Body of pancreas (tissue), 4 donors: ENCODE data around the gene PIGU. TPM values are rescaled to one million over a fixed set of nuclear protein-coding genes. Genes with fewer than 3 reads are reported as not detected.

Experiments
- ATAC-seq: fragments of 150-250 bp; one replicate; pipeline ENCODE4 v1.9.1; 2016
- DNase-seq, 4 donors: peaks; one replicate each; pipeline ENCODE4 v3.0.0-alpha.2; 2019
- H3K27ac ChIP-seq, 4 donors: fragments of 200-600 bp; sonication (generic); 1 replicate in 3 of 4; 2 replicates in 1 of 4; pipeline versions ENCODE4 v1.5.1 to v1.6.1; 2016 to 2019; ENCODE audit warnings: mild to moderate bottlenecking in 1 of 4, mixed read lengths in 1 of 4, moderate library complexity in 1 of 4
- H3K27me3 ChIP-seq, 2 donors: fragments of 200-600 bp; sonication (generic); one replicate each; pipeline ENCODE4 v1.6.0; 2016; ENCODE audit warnings: mild to moderate bottlenecking in 1 of 2
- H3K36me3 ChIP-seq, 2 donors: fragments of 200-600 bp; sonication (generic); replicated peaks in 1 of 2; 2 replicates each; pipeline ENCODE4 v1.5.1; 2016; ENCODE audit warnings: low read depth in 2 of 2; ENCODE audit not compliant: insufficient read depth in 1 of 2
- H3K4me1 ChIP-seq: fragments of 200-600 bp; sonication (generic); one replicate; pipeline ENCODE4 v1.6.0; 2016
- H3K4me3 ChIP-seq, 2 donors: fragments of 200-600 bp; sonication (generic); 1 replicate in 1 of 2; 2 replicates in 1 of 2; pipeline ENCODE4 v1.5.1; 2016 to 2019
- H3K9me3 ChIP-seq, 3 donors: fragments of 200-600 bp; sonication (generic); 1 replicate in 2 of 3; 2 replicates in 1 of 3; pipeline ENCODE4 v1.5.1; 2016
- CTCF ChIP-seq, 7 experiments: fragments of 450-650 bp in 4 of 7; fragments of 200-600 bp in 3 of 7; sonication (generic) in 3 of 7; IDR thresholded peaks; one replicate each; pipeline ENCODE4 v1.5.1; 2016 to 2019; ENCODE audit warnings: antibody characterized with exemption in 7 of 7
- POLR2A ChIP-seq, 3 donors: fragments of 450-650 bp; IDR thresholded peaks; one replicate each; pipeline ENCODE4 v1.6.1; 2016; ENCODE audit warnings: antibody characterized with exemption in 3 of 3, mild to moderate bottlenecking in 2 of 3
- WGBS, 2 donors: methylation state at CpG; one replicate each; pipeline ENCODE4 v1.1.5; 2017; 5-methylcytosine and 5-hydroxymethylcytosine counted together
- intact Hi-C: fragments of 100-400 bp; cut with DNase I; formaldehyde crosslinking; loops from one replicate; pipeline ENCODE4 v1.15.1; 2023
- total RNA-seq, 2 donors: library from RNA; depleted of rRNA; stranded (reverse); fragments of >200 nt; gene quantifications; one replicate each; pipeline ENCODE4 v1.1.0, GENCODE V29; 2016

The PIGU gene
- total RNA-seq, 2 donors from 2014 or later: 4.4 to 14.8 TPM

- TF ChIP-seq CTCF (IDR thresholded peaks at IDR 0.05): no peak
- no peak for TF ChIP-seq POLR2A (IDR thresholded peaks at IDR 0.05)
- DNase-seq: peak in 3 of 4 donors; percentile 25 to 37 (median 32)
- Histone ChIP-seq H3K36me3 (no peaks in the 10 kb centered on the region), H3K27me3 (no peaks in the 10 kb centered on the region), H3K9me3 (no peaks in the 10 kb centered on the region), H3K4me1 (peaks cover 14% of the 10 kb centered on the region), H3K4me3 (peak overlapping the region in 1 of 2 donors; percentile 53), H3K27ac (peak overlapping the region; percentile 84 to 93 (median 90))
- intact Hi-C loops: no loop called here
- 69 to 72% methylated on average over 21 to 42 of the region's 43 CpGs for WGBS, 2 donors
- peak; percentile 1 for ATAC-seq
These were observed 117.4 kb downstream of the PIGU start for GRCh38 chr20:34559311-34560140.

GRCh38 chr20:34558320-34559218, 118.3 kb downstream of the PIGU start, which contains the start of gene MAP1LC3A:
MAP1LC3A (plus strand) TSS chr20:34558718; CDS start chr20:34558869, 151 bp downstream.
- peaks cover 19% of the 10 kb centered on the region for H3K4me1 ChIP-seq
- no peaks in the 10 kb centered on the region for H3K9me3 ChIP-seq
- intact Hi-C loops: no loop called here
- peak within 1 kb of the TSS; percentile 42 to 53 for H3K4me3 ChIP-seq
- no peaks in the 10 kb centered on the region for H3K36me3 ChIP-seq
- ATAC-seq: peak; percentile 88
- H3K27ac ChIP-seq: peak within 1 kb of the TSS; percentile 84 to 93 (median 90)
- WGBS, 2 donors: 0 to 4% methylated on average over 12 to 98 of the region's 103 CpGs
- peak; percentile 92 to 94 (median 94) for DNase-seq
- TF ChIP-seq CTCF (IDR thresholded peaks at IDR 0.05) (peak in 1 of 7 experiments; percentile 25), POLR2A (IDR thresholded peaks at IDR 0.05) (peak; percentile 55 to 80 (median 62))
- H3K27me3 ChIP-seq: no peaks in the 10 kb centered on the region

GRCh38 chr20:34557936-34558319, 119.0 kb downstream of the PIGU start:
- ATAC-seq (no peak), DNase-seq (no peak)
- 6 to 17% methylated on average over 10 to 11 of the region's 11 CpGs for WGBS, 2 donors
- no peaks in the 10 kb centered on the region for H3K27me3 ChIP-seq
- no peaks in the 10 kb centered on the region for H3K36me3 ChIP-seq
- H3K27ac ChIP-seq: peak overlapping the region; percentile 69 to 93 (median 90)
- H3K4me1 ChIP-seq: peaks cover 26% of the 10 kb centered on the region
- peak overlapping the region; percentile 42 to 53 for H3K4me3 ChIP-seq
- intact Hi-C loops: no loop called here
- no peaks in the 10 kb centered on the region for H3K9me3 ChIP-seq
- TF ChIP-seq POLR2A (IDR thresholded peaks at IDR 0.05) (no peak), CTCF (IDR thresholded peaks at IDR 0.05) (no peak)

- no peaks in the 10 kb centered on the region for H3K9me3 ChIP-seq
- no peaks in the 10 kb centered on the region for H3K27me3 ChIP-seq
- TF ChIP-seq CTCF (IDR thresholded peaks at IDR 0.05) (no peak), POLR2A (IDR thresholded peaks at IDR 0.05) (no peak)
- DNase-seq: peak; percentile 70 to 91 (median 85)
- H3K27ac ChIP-seq: peak overlapping the region; percentile 30 to 70 (median 60)
- no peaks in the 10 kb centered on the region for H3K36me3 ChIP-seq
- H3K4me1 ChIP-seq: peaks cover 32% of the 10 kb centered on the region
- no peak overlapping the region for H3K4me3 ChIP-seq
- peak; percentile 83 for ATAC-seq
- 17 to 20% methylated on average over 3 to 4 of the region's 4 CpGs for WGBS, 2 donors
- intact Hi-C loops: no loop called here
These were observed 123.5 kb downstream of the PIGU start for GRCh38 chr20:34553366-34553867.
